KBM-7 (cell line): ENCODE data around the gene DGKE.

Experiments used
- DNase-seq: peaks from one replicate; pipeline ENCODE4 v3.0.0-alpha.2; 2015
- in situ Hi-C: fragments of 300-500 bp; cut with MboI; formaldehyde crosslinking; loops from 2 replicates; pipeline ENCODE4 v1.14.3; 2020; ENCODE audit warnings: low sequenced_read_pairs, low pct_unique_long_range_greater_than_20kb, mixed read lengths

DGKE gene

DNA sequence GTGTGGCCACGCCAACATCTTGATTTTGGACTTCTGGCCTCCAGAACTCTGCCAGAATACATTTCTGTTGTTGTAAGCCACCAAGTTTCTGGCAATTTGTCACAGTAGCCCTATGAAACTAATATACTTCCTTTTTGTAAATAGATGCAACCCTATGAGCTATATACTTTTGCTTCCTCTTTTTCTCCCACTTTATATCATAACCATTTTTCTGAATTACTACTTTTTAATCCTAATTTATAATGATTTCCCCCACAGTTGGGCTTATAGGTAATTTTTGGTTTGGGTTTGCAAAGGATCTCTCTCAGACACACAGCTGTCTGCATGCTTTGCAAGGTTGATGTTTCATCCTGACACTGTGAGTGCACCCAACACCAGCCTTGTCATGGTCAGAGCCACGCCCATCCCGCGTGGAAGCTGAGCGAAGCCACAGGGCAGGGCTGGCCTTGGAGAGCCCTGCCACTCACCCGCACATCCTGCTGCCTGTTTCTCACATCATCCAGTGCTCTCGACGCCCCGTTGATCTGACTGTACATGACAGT, 74.1 kb downstream of the DGKE start:
- peak; percentile 69 for DNase-seq
- in situ Hi-C loops = no loop called here

DNA sequence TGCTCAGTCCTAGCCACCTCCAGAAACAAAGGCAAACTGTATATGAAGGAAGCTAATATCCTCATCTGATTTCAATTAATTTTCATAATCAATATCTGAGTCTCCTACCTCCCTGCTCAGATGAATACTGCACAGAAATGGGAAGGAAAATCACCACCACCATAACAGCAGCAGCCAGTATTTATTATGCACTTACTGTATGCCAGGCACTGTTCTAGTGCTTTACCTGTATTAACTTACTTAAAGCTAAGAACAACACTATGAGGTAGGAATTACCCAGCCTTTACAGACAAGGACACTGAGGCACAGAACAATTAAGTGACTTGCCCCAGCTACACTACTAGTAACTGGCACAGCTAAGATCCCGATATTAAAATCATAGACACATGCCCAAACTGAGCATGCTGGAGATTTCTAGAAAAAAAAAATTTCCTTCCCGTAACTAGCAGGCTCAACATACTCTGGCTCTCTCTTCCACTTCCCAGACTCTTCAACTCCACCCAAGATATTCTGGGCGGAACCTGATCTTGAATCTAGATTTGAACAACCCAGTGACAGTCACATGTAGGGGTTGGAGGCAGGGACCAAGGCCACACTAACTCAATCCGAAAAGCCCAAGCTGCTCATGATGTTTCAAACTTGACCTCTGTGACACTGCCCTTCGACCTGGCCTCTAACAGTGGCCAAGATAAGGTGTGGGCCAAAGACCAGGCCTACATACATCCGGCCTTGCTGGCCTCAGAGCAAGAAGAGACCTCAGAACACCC, 76.0 kb downstream of the DGKE start:
- DNase-seq = no peak
- in situ Hi-C loops = no loop called here

DNA sequence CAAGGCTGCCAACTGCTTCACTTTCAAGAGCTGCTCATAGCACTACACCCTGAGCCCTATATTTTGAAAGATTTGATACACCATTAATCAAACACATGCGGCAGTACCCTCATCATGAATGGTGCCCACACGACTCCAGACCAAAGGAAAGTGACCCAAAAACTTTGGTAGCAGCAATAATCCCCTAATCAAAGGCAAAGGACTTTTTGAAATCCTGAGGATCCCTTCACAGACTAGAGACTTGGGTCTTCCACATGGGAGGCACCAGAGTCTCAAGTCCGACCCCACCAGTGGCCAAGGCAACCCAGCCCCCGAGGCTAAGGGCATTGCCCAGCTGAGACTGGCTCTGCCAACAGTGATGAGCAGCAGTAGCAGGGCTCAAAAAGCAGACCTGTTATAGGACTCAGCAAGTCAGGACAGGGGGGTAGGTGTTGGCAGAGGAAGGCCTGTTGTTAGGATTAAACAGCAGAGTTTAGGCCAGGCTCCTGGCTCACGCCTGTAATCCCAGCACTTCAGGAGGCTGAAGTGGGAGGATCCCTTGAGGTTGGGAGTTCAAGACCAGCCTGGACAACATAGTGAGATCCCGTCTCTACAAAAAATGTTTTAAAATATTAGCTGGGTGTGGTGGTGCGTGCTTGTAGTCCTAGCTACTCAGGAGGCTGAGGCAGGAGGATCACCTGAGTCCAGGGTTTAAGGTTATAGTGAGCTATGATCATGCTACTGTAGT, 76.7 kb downstream of the DGKE start:
- in situ Hi-C loops = no loop called here
- no peak for DNase-seq

DNA sequence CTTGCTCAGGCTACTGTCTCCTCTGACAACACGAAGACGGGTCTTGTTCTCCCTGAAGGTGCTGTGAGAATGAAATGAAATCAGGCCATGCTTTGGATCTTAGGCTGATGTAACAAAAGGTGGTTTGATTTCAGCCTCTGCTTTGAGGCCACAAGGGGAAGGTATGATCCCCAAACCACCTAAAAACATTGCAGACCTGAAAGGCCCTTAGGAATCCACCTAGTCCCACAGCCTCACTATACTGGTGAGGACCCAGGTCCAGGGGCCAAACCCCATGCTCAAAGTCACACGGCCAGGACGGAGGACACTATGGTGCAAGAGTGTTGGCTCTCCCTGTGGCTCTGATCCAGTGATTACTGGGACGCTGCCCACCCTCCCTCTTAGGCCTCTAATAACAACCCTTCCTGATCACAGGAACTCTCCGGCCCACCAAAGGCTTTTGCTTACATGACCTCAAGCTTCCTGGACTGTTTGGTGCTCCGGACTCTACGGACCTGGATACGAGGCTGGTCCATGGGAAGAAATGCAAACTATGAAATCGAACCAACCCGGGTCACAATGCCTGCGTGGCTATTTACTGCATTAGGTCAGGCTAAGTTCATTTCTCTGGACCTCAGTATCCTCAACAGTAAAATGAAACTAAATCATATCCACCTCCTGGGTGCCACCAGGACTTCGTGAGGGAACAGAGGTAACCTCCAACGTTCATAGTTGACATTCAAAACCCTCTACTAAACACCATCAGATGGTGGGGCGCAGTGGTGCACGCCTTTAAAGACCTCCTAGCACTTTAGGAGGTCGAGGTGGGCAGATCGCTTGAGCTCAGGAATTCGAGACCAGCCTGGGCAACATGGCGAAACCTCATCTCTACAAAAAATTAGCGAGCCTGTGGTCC, 78.4 kb downstream of the DGKE start:
- in situ Hi-C loops = no loop called here
- DNase-seq = peak; percentile 16

DNA sequence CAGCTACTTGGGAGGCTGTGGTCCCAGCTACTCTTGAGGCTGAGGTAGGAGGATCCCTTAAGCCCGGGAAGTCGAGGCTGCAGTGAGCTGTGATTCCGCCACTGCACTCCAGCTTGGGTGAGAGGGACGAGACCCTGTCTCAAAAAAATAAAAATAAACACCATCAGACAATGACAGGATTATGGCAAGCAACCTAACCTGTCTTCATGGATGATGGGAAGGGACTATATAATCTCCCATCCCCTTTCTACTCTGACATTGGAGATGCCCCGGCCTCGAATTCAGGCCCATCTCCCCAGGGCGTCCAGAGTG, 79.0 kb downstream of the DGKE start:
- DNase-seq = peak; percentile 14
- in situ Hi-C loops = no loop called here

DNA sequence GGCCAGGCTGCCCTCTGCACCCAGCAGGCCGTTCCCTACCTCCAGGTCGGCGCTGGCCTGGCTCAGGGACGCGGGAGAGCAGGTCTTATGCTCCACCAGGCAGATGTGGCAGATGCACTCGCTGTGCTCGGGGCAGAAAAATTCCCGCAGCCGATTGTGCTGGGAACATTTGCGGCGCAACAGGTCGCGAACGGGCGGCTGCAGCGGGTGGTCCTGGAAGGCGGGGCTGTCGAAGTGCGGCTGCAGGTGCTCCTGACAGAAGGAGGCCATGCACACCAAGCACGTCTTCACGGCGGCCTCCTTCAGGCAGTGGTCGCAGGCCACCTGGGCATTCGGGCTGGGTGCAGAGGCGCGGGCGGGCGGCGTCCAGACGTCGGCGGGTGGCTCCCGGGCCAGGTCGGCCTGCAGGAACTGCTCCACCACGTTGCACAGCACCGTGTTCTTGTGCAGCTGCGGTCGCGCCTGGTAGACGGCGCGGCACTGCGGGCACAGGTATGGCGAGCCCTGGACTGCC, 79.5 kb downstream of the DGKE start:
- in situ Hi-C loops = no loop called here
- no peak for DNase-seq

DNA sequence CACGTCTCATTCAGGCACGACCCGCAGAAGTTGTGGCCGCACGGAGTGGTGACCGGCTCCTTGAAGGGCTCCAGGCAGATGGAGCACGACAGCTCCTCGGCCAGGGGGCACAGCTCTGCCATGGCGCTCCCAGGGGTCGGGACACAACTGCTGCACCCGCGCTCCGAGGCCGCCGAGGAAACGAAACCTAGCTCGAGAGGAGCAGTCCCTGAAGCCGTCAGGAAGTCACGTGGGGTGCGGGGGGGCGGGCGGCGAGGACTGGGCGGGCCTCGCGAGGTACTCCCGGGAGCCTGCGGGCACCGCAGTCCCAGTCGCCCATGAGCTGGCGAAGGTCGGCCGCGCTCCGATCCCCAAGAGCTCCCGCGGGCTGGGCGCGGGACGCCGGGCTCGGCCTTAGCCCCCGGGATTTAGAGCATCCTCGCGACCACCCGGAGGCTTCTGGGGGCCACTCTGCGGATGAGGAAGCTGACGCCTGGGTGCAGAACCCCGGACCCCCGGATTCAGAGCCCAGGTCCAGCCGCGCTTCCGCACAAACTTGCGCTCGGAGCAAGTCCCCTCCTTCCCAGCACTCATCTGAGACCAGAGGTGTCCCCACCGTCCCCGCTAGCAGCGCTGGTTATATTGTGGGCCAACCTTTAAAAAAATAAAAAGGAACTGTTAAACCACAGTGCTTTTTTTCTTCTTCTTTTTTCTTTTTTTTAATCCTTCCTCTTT, 80.1 kb downstream of the DGKE start, which contains the start of gene TRIM25:
TRIM25 (minus strand) TSS at position 183 of the 714 bp plus-strand sequence; CDS start at position 122, 61 bp downstream.
- DNase-seq = peak; percentile 90
- in situ Hi-C loops = no loop called here

DNA sequence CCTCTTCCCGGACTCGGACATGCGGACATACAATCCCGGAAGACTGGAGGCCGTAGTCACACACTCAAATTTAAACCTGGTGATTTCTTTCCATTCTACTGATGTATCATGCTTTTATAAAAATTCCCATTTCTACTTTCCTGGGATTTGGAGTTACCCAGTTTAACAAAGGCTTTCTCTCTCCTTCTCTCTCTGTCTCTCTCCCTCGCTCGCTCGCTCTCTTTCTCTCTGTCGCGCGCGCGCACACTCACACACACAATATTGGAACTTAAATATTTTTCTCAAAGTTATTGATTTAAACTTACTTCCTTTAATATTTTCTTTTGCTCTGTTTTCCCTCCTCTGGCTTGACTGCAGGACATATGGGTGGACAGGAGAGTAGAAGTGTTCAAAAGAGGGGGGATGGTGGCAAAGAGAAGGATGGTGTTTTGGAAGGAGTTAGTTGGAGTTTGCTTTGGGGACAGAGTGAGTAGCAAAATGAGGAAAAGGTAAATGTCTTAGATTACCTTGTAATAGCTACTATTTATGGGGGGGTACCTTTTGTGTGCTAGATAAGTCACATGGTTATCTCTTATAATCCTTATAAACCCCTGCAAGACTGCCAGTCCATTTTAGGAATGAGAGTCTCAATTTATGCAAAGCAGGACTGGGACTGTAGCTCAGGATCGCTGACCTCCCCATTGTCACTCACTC, 80.8 kb downstream of the DGKE start:
- DNase-seq = no peak
- in situ Hi-C loops = no loop called here

DNA sequence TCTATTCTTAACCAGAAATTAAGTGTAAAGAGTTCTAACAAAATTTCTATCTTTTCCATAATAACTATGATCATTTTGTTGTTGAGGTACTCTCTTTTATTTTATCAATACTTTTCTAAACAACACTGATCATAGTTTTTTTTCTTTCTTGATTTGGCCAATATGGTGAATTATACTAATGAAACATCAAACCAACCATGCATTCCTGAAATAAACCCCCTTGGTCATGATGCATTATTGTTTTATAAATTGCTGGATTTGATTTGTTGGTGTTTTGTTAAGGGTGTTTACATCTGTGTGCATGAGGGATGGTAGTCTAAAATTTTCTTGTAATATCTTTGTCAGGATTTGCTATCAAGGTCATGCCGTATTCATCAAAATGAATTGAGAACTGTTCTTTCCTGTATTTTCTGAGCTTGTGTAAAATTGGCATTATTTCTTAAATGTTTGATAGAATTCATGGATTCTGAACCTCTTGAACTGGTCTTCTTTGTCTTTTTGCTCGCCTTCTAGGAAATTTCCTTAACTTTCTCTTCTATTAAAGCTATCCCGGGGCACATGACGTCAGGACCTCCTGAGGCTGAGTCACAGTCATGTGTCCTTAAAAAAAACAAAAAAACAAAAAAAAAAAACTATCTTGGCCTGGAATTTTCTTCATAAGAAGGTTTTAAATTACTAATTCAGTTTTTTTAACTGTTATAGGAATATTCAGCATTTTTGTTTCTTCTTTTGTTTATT, 83.8 kb downstream of the DGKE start:
- in situ Hi-C loops = no loop called here
- no peak for DNase-seq

DNA sequence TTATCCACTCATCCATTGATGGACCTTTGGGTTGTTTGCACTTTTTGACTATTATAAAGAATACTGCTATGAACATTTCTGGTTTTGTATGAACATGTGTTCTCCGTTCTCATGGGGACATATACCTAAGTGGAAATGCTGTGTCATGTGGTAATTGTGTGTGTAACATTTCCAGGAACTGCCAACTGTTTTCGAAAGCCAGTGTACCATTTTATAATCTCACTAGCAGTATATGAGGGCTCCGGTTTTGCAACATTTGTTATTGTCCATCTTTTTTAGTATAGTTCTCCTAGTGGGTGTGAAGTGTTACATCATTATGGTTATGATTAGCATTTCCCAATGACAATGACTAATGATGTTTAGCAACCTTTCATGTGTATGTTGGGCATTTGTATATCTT, 85.0 kb downstream of the DGKE start:
- peak; percentile 40 for DNase-seq
- in situ Hi-C loops = no loop called here
